Measurements from ENCODE around the gene ZNF398. TPM values are rescaled to one million over a fixed set of nuclear protein-coding genes. Genes with fewer than 3 reads are reported as not detected.

Gene ZNF398, protein sequence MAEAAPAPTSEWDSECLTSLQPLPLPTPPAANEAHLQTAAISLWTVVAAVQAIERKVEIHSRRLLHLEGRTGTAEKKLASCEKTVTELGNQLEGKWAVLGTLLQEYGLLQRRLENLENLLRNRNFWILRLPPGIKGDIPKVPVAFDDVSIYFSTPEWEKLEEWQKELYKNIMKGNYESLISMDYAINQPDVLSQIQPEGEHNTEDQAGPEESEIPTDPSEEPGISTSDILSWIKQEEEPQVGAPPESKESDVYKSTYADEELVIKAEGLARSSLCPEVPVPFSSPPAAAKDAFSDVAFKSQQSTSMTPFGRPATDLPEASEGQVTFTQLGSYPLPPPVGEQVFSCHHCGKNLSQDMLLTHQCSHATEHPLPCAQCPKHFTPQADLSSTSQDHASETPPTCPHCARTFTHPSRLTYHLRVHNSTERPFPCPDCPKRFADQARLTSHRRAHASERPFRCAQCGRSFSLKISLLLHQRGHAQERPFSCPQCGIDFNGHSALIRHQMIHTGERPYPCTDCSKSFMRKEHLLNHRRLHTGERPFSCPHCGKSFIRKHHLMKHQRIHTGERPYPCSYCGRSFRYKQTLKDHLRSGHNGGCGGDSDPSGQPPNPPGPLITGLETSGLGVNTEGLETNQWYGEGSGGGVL
- 10 to 100 TPM; 20.1 to 29.1 (median 26.2) TPM for total RNA-seq

DNA sequence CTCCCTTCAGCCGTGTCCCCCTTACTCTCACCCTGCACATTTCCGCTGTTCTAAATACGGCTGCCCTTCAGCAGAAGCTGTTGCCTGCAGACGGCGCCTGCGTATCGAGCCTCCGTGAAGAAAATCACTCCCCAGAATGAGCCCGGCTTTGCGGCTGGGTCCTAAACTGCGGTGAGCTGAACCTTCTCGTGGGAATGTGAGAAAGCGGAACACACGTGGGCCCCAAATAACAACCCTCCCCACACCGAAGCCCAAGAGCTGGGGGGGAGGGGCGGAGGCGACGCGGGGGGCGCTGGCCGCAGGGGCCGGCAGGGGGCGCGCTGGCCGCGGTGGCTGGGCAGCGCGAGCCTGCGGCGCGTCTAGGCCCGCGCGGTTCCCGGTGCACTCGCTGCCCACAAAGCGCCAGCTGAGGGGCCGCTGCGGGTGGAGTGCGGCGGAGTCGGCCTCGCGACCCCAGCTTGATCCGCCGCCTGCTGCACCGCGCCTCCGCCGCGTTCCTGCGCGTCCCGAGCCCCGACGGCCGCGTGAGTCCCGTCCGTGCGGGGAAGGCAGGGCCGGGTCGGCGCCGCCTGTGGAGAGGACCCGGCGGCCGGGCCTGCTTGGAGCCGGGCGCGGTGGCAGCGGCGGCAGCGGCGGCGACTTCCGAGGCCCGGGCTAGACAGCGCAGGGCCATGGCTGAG is at the start of gene ZNF398:
Gene ZNF398, plus strand, starts transcription at position 382 of the 680 bp plus-strand sequence. Its CDS starts 290 bp downstream, at position 672.
- Histone ChIP-seq H3K36me3 (no peaks in the 10 kb centered on the region), H3K4me1 (peaks cover 0 to 33% (median 7%) of the 10 kb centered on the region in 4 donors), H3K4me3 (peak within 1 kb of the TSS; percentile 84 to 97 (median 90)), H3K9me3 (no peaks in the 10 kb centered on the region), H3K27me3 (no peaks in the 10 kb centered on the region), H3K27ac (peak within 1 kb of the TSS; percentile 64 to 91 (median 88))
- WGBS, 2 donors = 0 to 2% methylated on average over 16 to 73 of the region's 79 CpGs
- TF ChIP-seq POLR2A (IDR thresholded peaks at IDR 0.05) = no peak
- TF ChIP-seq EP300 (IDR thresholded peaks at IDR 0.05) = peak in 1 of 2 donors; percentile 29
- TF ChIP-seq, protein P1, sequence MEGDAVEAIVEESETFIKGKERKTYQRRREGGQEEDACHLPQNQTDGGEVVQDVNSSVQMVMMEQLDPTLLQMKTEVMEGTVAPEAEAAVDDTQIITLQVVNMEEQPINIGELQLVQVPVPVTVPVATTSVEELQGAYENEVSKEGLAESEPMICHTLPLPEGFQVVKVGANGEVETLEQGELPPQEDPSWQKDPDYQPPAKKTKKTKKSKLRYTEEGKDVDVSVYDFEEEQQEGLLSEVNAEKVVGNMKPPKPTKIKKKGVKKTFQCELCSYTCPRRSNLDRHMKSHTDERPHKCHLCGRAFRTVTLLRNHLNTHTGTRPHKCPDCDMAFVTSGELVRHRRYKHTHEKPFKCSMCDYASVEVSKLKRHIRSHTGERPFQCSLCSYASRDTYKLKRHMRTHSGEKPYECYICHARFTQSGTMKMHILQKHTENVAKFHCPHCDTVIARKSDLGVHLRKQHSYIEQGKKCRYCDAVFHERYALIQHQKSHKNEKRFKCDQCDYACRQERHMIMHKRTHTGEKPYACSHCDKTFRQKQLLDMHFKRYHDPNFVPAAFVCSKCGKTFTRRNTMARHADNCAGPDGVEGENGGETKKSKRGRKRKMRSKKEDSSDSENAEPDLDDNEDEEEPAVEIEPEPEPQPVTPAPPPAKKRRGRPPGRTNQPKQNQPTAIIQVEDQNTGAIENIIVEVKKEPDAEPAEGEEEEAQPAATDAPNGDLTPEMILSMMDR (IDR thresholded peaks at IDR 0.05) = peak; percentile 74 to 99 (median 93)
- peak; percentile 43 to 44 for DNase-seq (ENCODE audit: low spot score in 2 of 2)

DNA sequence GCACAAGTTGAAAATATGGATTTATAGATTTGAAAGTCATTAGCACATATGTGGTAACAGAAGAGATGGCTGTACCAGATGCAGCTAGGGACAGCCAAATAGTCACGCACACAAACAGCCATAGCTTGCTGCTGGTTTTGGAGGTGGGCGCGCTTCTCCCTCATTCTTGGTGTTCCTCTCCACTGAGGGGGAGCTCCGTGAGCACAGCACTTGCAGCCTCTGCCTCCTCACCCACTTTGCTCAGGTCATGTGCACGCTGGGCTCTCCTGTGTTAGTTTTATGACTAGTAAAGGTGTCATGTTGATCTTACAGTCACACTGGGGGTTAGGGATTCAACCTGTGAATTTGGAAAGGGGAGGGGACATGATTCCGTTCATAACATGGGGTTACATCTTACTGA is 48.2 kb upstream of the ZNF398 start:
- Histone ChIP-seq H3K36me3 (peaks cover 0 to 12% (median 0%) of the 10 kb centered on the region in 3 donors), H3K9me3 (no peaks in the 10 kb centered on the region), H3K27me3 (no peaks in the 10 kb centered on the region), H3K27ac (no peak overlapping the region), H3K4me1 (no peaks in the 10 kb centered on the region), H3K4me3 (no peak overlapping the region)
- no peak for DNase-seq (ENCODE audit: low spot score in 2 of 2)
- TF ChIP-seq EP300 (IDR thresholded peaks at IDR 0.05) (no peak), POLR2A (IDR thresholded peaks at IDR 0.05) (no peak)
- TF ChIP-seq, protein P1 (IDR thresholded peaks at IDR 0.05) = no peak
- 78 to 81% methylated on average over 6 of the region's 6 CpGs for WGBS, 2 donors

DNA sequence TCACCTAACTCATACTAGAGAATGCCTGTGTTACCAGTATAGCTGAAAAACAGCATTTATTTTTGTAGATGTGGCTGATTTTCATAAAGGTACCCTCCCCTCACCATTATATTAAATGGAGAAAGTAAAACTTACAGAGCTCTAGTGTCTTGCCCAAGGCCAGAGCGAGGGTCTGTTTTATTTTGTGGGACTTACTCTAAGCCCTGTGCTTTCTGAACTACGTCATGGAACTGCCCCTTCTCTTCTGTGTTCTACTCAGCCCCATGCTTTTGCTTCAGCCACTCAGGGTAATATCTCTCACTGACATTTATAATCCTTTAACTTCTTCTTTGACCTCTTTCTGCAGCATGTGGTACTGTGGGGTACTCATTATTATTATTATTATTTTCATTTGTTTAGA is 46.4 kb upstream of the ZNF398 start:
- 91 to 97% methylated on average over 2 of the region's 2 CpGs for whole genome bisulfite sequencing, 2 donors

DNA sequence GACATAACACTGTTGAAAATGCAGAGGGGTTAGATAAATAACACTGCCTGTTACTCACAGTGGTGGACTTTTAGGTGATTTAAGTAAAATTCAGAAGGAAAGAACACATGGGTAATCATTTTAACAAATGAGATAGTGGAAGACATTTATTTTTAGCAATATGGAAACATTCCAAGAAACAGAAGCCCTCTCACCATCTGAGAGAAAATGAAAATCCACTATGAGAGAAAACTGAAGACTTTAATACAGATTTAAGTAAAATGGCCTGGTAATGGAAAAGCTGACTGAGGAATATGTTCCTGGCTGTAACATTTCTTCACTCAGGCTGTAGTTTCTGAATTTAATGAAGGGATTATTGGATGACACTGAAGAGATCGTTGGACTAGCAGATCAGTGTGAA is 44.6 kb upstream of the ZNF398 start:
- H3K36me3 ChIP-seq = peaks cover 0 to 28% (median 0%) of the 10 kb centered on the region in 3 donors
- H3K27ac ChIP-seq = no peak overlapping the region
- H3K9me3 ChIP-seq = no peaks in the 10 kb centered on the region
- H3K27me3 ChIP-seq = no peaks in the 10 kb centered on the region
- no peaks in the 10 kb centered on the region for H3K4me1 ChIP-seq
- TF ChIP-seq POLR2A (IDR thresholded peaks at IDR 0.05) = no peak
- no peak for TF ChIP-seq EP300 (IDR thresholded peaks at IDR 0.05)
- TF ChIP-seq, protein P1 (IDR thresholded peaks at IDR 0.05) = no peak
- no peak overlapping the region for H3K4me3 ChIP-seq
- WGBS, 2 donors = 69 to 74% methylated on average over 1 of the region's 1 CpG
- no peak for DNase-seq (ENCODE audit: low spot score in 2 of 2)

More for the DNA sequence above, 46.4 kb upstream of the ZNF398 start:
- Histone ChIP-seq H3K4me1 (no peaks in the 10 kb centered on the region), H3K36me3 (peaks cover 0 to 28% (median 0%) of the 10 kb centered on the region in 3 donors), H3K9me3 (no peaks in the 10 kb centered on the region), H3K27me3 (no peaks in the 10 kb centered on the region), H3K27ac (no peak overlapping the region), H3K4me3 (no peak overlapping the region)
- DNase-seq (ENCODE audit: low spot score in 2 of 2) = no peak
- TF ChIP-seq, protein P1 (IDR thresholded peaks at IDR 0.05) = no peak
- no peak for TF ChIP-seq EP300 (IDR thresholded peaks at IDR 0.05)
- no peak for TF ChIP-seq POLR2A (IDR thresholded peaks at IDR 0.05)
